K562 (cell line): ENCODE measurements around the gene PNKD. TPM values are rescaled to one million over a fixed set of nuclear protein-coding genes. Genes with fewer than 3 reads are reported as not detected.

Experiments used
- ATAC-seq: fragments of 200-7000 bp; cut with Tn5 transposase; 3 replicates; pipeline ENCODE4 v1.9.1; 2020; ENCODE audit warnings: moderate library complexity
- BruUV-seq: library from RNA; stranded (reverse); fragments of 400-500 nt; replicated peaks from 2 replicates; lab custom pipeline; 2021; lab: Mats Ljungman, UMichigan
- CTCF ChIA-PET: fragments of 300-600 bp; formaldehyde crosslinking; extraction: SDS; loops from one replicate; lab custom pipeline; 2021; ENCODE audit warnings: low intra/inter-chr PET ratio; lab: Yijun Ruan, JAX
- POLR2A ChIA-PET: fragments of 300-600, 350-650 bp; sonication (Branson Sonifier 250); formaldehyde crosslinking; extraction: SDS; loops from one replicate; lab custom pipeline; 2021; ENCODE audit warnings: antibody characterized with exemption, inconsistent platforms; lab: Yijun Ruan, JAX
- DNase-seq, 4 experiments: peaks; one replicate each; pipeline versions ENCODE4 v3.0.0 to v3.0.0-alpha.2; 2011 to 2018; ENCODE audit warnings: low spot score in 3 of 4, mixed read lengths in 3 of 4; ENCODE audit errors: extremely low read depth in 1 of 4
- FAIRE-seq: peaks from 2 replicates; lab custom pipeline; 2011; peaks lifted over from hg19 to GRCh38; lab: Jason Lieb, UNC
- H2AFZ ChIP-seq: 2 replicates; pipeline ENCODE4 v1.6.0; 2011; ENCODE audit warnings: low read depth, low read length, control low read depth, inconsistent platforms
- H3K27ac ChIP-seq: fragments of 200-600 bp; 3 replicates; pipeline ENCODE4 v1.8.0; 2011; ENCODE audit warnings: low read depth, mild to moderate bottlenecking, control low read depth, inconsistent platforms, low read length, moderate library complexity, mixed read lengths; ENCODE audit errors: extremely low read depth
- H3K27me3 ChIP-seq, 2 experiments: fragments of 300-600 bp in 1 of 2; 2 replicates in 1 of 2; 3 replicates in 1 of 2; pipeline versions ENCODE4 v1.6.0 to v1.8.0; 2011; ENCODE audit warnings: inconsistent platforms in 2 of 2, low read length in 2 of 2, mild to moderate bottlenecking in 1 of 2, mixed read lengths in 1 of 2, moderate library complexity in 1 of 2; ENCODE audit not compliant: control insufficient read depth in 2 of 2, insufficient read depth in 2 of 2
- H3K36me3 ChIP-seq: fragments of 300-600 bp; 3 replicates; pipeline ENCODE4 v1.8.0; 2011; ENCODE audit warnings: mild to moderate bottlenecking, low read length, inconsistent platforms; ENCODE audit not compliant: control insufficient read depth, insufficient read depth
- H3K4me1 ChIP-seq, 2 experiments: fragments of 200-600 bp in 1 of 2; replicated peaks in 1 of 2; 2 replicates in 1 of 2; 3 replicates in 1 of 2; pipeline versions ENCODE4 v1.5.1 to v1.8.0; 2011; ENCODE audit warnings: inconsistent platforms in 2 of 2, low read length in 2 of 2, mild to moderate bottlenecking in 1 of 2, mixed read lengths in 1 of 2, moderate library complexity in 1 of 2; ENCODE audit not compliant: control insufficient read depth in 2 of 2, insufficient read depth in 2 of 2
- H3K4me2 ChIP-seq: 2 replicates; pipeline ENCODE4 v1.6.1; 2011; ENCODE audit warnings: low read length, control low read depth, inconsistent platforms, mixed read lengths; ENCODE audit not compliant: insufficient read depth
- H3K4me3 ChIP-seq: fragments of 200-600 bp; sonication (generic), shearing (Covaris generic); 2 replicates; pipeline ENCODE4 v1.5.1; 2016; ENCODE audit warnings: control low read depth, inconsistent platforms
- H3K79me2 ChIP-seq: fragments of 200-600 bp; 3 replicates; pipeline ENCODE4 v1.8.0; 2011; ENCODE audit warnings: low read length, inconsistent platforms; ENCODE audit not compliant: control insufficient read depth, insufficient read depth
- H3K9ac ChIP-seq, 2 experiments: 2 replicates each; pipeline versions ENCODE4 v1.6.0 to v1.6.1; 2011; ENCODE audit warnings: low read depth in 2 of 2, low read length in 2 of 2, control low read depth in 1 of 2, inconsistent platforms in 1 of 2, mild to moderate bottlenecking in 1 of 2, mixed read lengths in 1 of 2; ENCODE audit not compliant: insufficient read depth in 1 of 2
- H3K9me1 ChIP-seq: one replicate; pipeline ENCODE4 v1.6.0; 2011; ENCODE audit warnings: inconsistent platforms, mild to moderate bottlenecking, low read length, moderate library complexity; ENCODE audit not compliant: control insufficient read depth, insufficient read depth
- H3K9me3 ChIP-seq: replicated peaks from 2 replicates; pipeline ENCODE4 v1.5.1; 2011; ENCODE audit warnings: low read depth, low read length, inconsistent platforms; ENCODE audit not compliant: control insufficient read depth, insufficient read depth
- H4K20me1 ChIP-seq: replicated peaks from 2 replicates; pipeline ENCODE4 v1.6.1; 2011; ENCODE audit warnings: low read length, inconsistent platforms, mixed read lengths; ENCODE audit not compliant: control insufficient read depth, insufficient read depth
- BCL6 ChIP-seq: fragments of 250-450 bp; sonication (Bioruptor Pico); IDR thresholded peaks from 2 replicates; pipeline ENCODE4 v1.4.0; 2020
- CCNT2 ChIP-seq: IDR thresholded peaks from 2 replicates; pipeline ENCODE4 v1.6.1; 2011; ENCODE audit warnings: borderline replicate concordance, low read depth, mild to moderate bottlenecking, moderate library complexity, mixed read lengths, low read length; ENCODE audit not compliant: insufficient read length; ENCODE audit errors: extremely low read depth
- EP400 ChIP-seq: fragments of 450-650 bp; IDR thresholded peaks from 2 replicates; pipeline ENCODE4 v1.6.1; 2017; ENCODE audit warnings: antibody characterized with exemption, mild to moderate bottlenecking, moderate library complexity
- ESRRA ChIP-seq: fragments of 450-650 bp; IDR thresholded peaks from 2 replicates; pipeline ENCODE4 v1.6.1; 2014; ENCODE audit warnings: low read depth, mild to moderate bottlenecking, moderate library complexity, borderline replicate concordance
- EWSR1 ChIP-seq: fragments of 450-650 bp; IDR thresholded peaks from 2 replicates; pipeline ENCODE4 v1.6.1; 2018; ENCODE audit warnings: borderline replicate concordance, mild to moderate bottlenecking, low read depth, moderate library complexity; ENCODE audit not compliant: partially characterized antibody
- KAT7 ChIP-seq: sonication (generic); formaldehyde crosslinking; IDR thresholded peaks from 2 replicates; pipeline ENCODE4 v1.8.0; 2022; ENCODE audit warnings: missing genetic modification reagents, mild to moderate bottlenecking, borderline replicate concordance
- KDM5B ChIP-seq: fragments of 200-600 bp; sonication (generic); IDR thresholded peaks from 2 replicates; pipeline ENCODE4 v1.6.1; 2012; ENCODE audit warnings: low read depth, mild to moderate bottlenecking, moderate library complexity, low read length, control low read depth, inconsistent platforms; ENCODE audit not compliant: insufficient replicate concordance
- MBD2 ChIP-seq: sonication (generic); IDR thresholded peaks from 2 replicates; pipeline ENCODE4 v1.6.1; 2016; ENCODE audit warnings: low read depth, borderline replicate concordance
- SPI1 ChIP-seq: IDR thresholded peaks from 2 replicates; pipeline ENCODE4 v1.6.1; 2011; ENCODE audit warnings: low read depth, low read length, control low read depth, borderline replicate concordance
- TBL1XR1 ChIP-seq, 2 experiments: IDR thresholded peaks; 2 replicates each; pipeline ENCODE4 v1.6.1; 2012; ENCODE audit warnings: improper control_type of control experiment in 2 of 2, low read length in 2 of 2, mild to moderate bottlenecking in 1 of 2
- TBP ChIP-seq: optimal IDR thresholded peaks from 2 replicates; pipeline ENCODE3; 2011; ENCODE audit warnings: low read depth, low read length, improper control_type of control experiment
- XRCC4 ChIP-seq: IDR thresholded peaks from one replicate; pipeline ENCODE4 v1.6.1; 2011; ENCODE audit not compliant: insufficient read depth, insufficient read length; ENCODE audit errors: extremely low read depth
- ZFX ChIP-seq: sonication (generic); formaldehyde crosslinking; IDR thresholded peaks from 2 replicates; pipeline ENCODE4 v1.8.0; 2022; ENCODE audit warnings: mild to moderate bottlenecking, missing genetic modification reagents, moderate library complexity
- ZNF175 ChIP-seq: fragments of 200-800 bp; sonication (Bioruptor generic); IDR thresholded peaks from 2 replicates; pipeline ENCODE4 v1.6.1; 2016; ENCODE audit warnings: low read depth, mild to moderate bottlenecking, missing genetic modification characterization, missing compliant biosample characterization
- WGBS: fragments of 100-300 bp; shearing (Covaris generic); methylation state at CpG from one replicate; pipeline ENCODE4 v1.1.6; 2016; ENCODE audit warnings: low coverage, mixed read lengths; ENCODE audit not compliant: insufficient coverage; ENCODE audit errors: missing lambda C conversion rate; 5-methylcytosine and 5-hydroxymethylcytosine counted together
- in situ Hi-C: fragments of 300-500 bp; cut with MboI; formaldehyde crosslinking; loops from 4 replicates; pipeline ENCODE4 v1.15.0; 2018; ENCODE audit warnings: inconsistent platforms, mixed read lengths
- intact Hi-C: fragments of 100-400 bp; cut with micrococcal nuclease; formaldehyde crosslinking; loops from 2 replicates; pipeline ENCODE4 v1.14.2; 2022
- polyA plus RNA-seq, 8 experiments: library from polyadenylated mRNA; depleted of rRNA in 4 of 8; stranded (reverse) in 5 of 8; unstranded in 3 of 8; fragments of >200 nt; fragmentation: Nextera tagmentation in 2 of 8; fragmentation: Illumina TruSeq in 1 of 8; extraction: Ambion mirVana in 2 of 8; extraction: Trizol in 1 of 8; gene quantifications; 2 replicates each; pipeline versions ENCODE4 v1.2.1 to v1.2.3, GENCODE V29; 2011 to 2014; ENCODE audit warnings: inconsistent platforms in 1 of 8, missing spikeins in 1 of 8
- total RNA-seq, 7 experiments: library from RNA; depleted of rRNA in 6 of 7; stranded (reverse); fragments of >200 nt in 6 of 7; fragmentation: Illumina TruSeq in 2 of 7; extraction: Trizol in 2 of 7; gene quantifications; 2 replicates each; pipeline versions ENCODE4 v1.2.1 to v1.2.3, GENCODE V29; 2011 to 2021; ENCODE audit warnings: low replicate concordance in 1 of 7
- TF ChIP-seq, protein P1 (sequence below): sonication (generic); formaldehyde crosslinking; IDR thresholded peaks from 2 replicates; pipeline ENCODE4 v1.8.0; 2022; ENCODE audit warnings: mild to moderate bottlenecking, missing genetic modification reagents
- TF ChIP-seq, protein P2 (sequence below), 2 experiments: fragments of 450-650 bp; IDR thresholded peaks; 2 replicates each; pipeline ENCODE4 v1.6.1; 2016
- TF ChIP-seq, protein P3 (sequence below): fragments of 450-650 bp; IDR thresholded peaks from 2 replicates; pipeline ENCODE4 v1.6.1; 2017; ENCODE audit warnings: mild to moderate bottlenecking, moderate library complexity

Gene PNKD
- total and polyA plus RNA-seq, 9 of the 15 experiments (the other 6 are each of a cell fraction or from before 2014, with no cell fraction given): 26.0 to 105 (median 60.1) TPM

DNA sequence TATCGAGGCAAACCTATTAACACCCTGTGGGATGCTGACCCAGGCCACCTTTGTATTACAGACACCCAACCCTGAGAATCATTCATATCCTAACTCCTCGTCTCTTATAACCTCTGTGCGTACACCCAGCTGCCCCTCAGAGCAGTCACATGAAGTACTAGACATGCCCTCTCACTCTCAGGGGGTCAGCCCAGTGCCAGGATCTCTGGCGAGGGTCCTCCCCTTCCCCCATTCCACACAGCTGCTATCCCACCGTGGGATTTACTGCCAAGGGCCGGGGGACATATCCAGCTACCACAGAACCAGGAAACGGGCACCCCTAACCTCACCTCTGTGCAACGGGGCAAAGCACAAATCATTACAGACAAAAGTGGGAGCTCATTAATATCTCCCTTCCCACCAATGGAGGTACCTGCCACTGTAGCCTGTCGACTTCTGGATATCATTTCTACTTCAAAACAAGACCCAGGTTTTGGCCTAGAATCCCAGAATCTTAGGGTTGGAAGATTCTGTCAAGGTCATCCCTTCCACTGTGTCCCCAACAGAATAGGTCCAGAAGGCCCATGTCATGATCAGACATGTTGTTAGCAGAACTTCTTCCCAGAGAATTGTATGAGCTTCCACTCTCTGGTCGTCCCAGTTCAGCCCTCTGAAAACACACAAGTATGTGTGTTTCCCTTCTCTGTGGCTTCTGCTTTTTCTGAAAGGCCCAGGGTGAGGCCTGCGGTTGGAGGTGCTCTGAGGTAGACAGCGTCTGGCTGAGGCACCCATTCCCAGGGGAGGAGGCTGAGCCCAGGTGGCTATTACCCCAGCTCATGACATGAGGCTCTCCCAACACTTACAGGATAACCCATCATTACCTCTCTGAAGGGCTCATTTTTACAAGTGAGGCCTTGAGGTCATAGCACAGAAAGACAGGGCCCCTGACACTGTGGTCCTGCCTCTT is 20.3 kb downstream of the PNKD start:
- ChIA-PET CTCF (no interaction called here), POLR2A (interaction anchor here (0.6 to 2.5 kb wide), 10 partner anchors 11 to 118 kb away, joined by 3 to 10 read pairs (median 4); partner anchors contain the start of genes AAMP and PNKD)
- intact Hi-C loops: loop anchor here (5.0 kb wide), 1 partner anchor 277 kb away; the partner anchor contains the start of genes CNOT9 and USP37
- no peak for ATAC-seq
- no peak for FAIRE-seq
- H3K9me3 ChIP-seq: no peaks in the 10 kb centered on the region
- no peaks in the 10 kb centered on the region for H3K27me3 ChIP-seq
- H3K36me3 ChIP-seq: peaks cover 21% of the 10 kb centered on the region
- peaks cover 68% of the 10 kb centered on the region for H3K79me2 ChIP-seq
- DNase-seq: no peak
- H3K9ac ChIP-seq: peak overlapping the region; percentile 82 to 92
- 3% methylated on average over 12 of the region's 12 CpGs for WGBS
- peak overlapping the region; percentile 62 for H3K4me3 ChIP-seq
- BruUV-seq: no TSS peak
- peaks cover 6% of the 10 kb centered on the region; the same call in 1 of the 2 replicates for H4K20me1 ChIP-seq
- H3K27ac ChIP-seq: peak overlapping the region; percentile 88
- peak overlapping the region; percentile 94 for H3K4me2 ChIP-seq
- no peak overlapping the region for H2AFZ ChIP-seq
- peaks cover 3% of the 10 kb centered on the region for H3K9me1 ChIP-seq
- H3K4me1 ChIP-seq: peaks cover 50 to 59% of the 10 kb centered on the region in 2 experiments
- in situ Hi-C loops: no loop called here
- TF ChIP-seq ESRRA (0 out of 2 replicates have a peak, but pooled peaks have one; percentile 40), ZNF175 (CRISPR knock-in tag) (no peak), EWSR1 (no peak), XRCC4 (no peak), KAT7 (CRISPR knock-in tag) (0 out of 2 replicates have a peak, but pooled peaks have one; percentile 87), KDM5B (peak; percentile 24), BCL6 (CRISPR knock-in tag) (no peak), TBP (peak; percentile 4), TBL1XR1 (IDR thresholded peaks at IDR 0.05; ENCODE audit: low read length in 2 of 2) (no peak), CCNT2 (no peak), ZFX (CRISPR knock-in tag) (peak; percentile 64; the same call in 1 of the 2 replicates), MBD2 (no peak), SPI1 (peak; percentile 75; the same call in 1 of the 2 replicates), EP400 (0 out of 2 replicates have a peak, but pooled peaks have one; percentile 11)
- TF ChIP-seq, protein P1, sequence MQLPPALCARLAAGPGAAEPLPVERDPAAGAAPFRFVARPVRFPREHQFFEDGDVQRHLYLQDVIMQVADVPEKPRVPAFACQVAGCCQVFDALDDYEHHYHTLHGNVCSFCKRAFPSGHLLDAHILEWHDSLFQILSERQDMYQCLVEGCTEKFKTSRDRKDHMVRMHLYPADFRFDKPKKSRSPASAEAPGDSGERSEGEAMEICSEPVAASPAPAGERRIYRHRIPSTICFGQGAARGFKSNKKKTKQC (CRISPR knock-in tag): no peak
- TF ChIP-seq, protein P2, sequence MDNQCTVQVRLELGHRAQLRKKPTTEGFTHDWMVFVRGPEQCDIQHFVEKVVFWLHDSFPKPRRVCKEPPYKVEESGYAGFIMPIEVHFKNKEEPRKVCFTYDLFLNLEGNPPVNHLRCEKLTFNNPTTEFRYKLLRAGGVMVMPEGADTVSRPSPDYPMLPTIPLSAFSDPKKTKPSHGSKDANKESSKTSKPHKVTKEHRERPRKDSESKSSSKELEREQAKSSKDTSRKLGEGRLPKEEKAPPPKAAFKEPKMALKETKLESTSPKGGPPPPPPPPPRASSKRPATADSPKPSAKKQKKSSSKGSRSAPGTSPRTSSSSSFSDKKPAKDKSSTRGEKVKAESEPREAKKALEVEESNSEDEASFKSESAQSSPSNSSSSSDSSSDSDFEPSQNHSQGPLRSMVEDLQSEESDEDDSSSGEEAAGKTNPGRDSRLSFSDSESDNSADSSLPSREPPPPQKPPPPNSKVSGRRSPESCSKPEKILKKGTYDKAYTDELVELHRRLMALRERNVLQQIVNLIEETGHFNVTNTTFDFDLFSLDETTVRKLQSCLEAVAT (IDR thresholded peaks at IDR 0.05): 0 out of 4 replicates have a peak, but pooled peaks of 1 of the 2 experiments have one; percentile 22
- TF ChIP-seq, protein P3, sequence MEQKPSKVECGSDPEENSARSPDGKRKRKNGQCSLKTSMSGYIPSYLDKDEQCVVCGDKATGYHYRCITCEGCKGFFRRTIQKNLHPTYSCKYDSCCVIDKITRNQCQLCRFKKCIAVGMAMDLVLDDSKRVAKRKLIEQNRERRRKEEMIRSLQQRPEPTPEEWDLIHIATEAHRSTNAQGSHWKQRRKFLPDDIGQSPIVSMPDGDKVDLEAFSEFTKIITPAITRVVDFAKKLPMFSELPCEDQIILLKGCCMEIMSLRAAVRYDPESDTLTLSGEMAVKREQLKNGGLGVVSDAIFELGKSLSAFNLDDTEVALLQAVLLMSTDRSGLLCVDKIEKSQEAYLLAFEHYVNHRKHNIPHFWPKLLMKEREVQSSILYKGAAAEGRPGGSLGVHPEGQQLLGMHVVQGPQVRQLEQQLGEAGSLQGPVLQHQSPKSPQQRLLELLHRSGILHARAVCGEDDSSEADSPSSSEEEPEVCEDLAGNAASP: no peak
